HepG2 (cell line): ENCODE results near the gene KXD1. TPM values are rescaled to one million over a fixed set of nuclear protein-coding genes. Genes with fewer than 3 reads are reported as not detected.

Experiments
- CCAR2 ChIP-seq: fragments of 200-400 bp; formaldehyde crosslinking; optimal IDR thresholded peaks from 2 replicates; pipeline ENCODE3; 2018; ENCODE audit warnings: low read depth, mild to moderate bottlenecking, low read length, moderate library complexity
- GFI1 ChIP-seq: sonication (generic); formaldehyde crosslinking; IDR thresholded peaks from 2 replicates; pipeline ENCODE4 v1.5.0; 2020; ENCODE audit warnings: missing genetic modification reagents, mild to moderate bottlenecking, borderline replicate concordance
- KIAA2018 ChIP-seq: sonication (generic); formaldehyde crosslinking; IDR thresholded peaks from 2 replicates; pipeline ENCODE4 v1.5.0; 2020; ENCODE audit warnings: mild to moderate bottlenecking, missing genetic modification reagents, borderline replicate concordance
- KLF12 ChIP-seq: sonication (generic); formaldehyde crosslinking; IDR thresholded peaks from 2 replicates; pipeline ENCODE4 v1.4.0; 2020; ENCODE audit warnings: missing genetic modification reagents, borderline replicate concordance
- KLF6 ChIP-seq: IDR thresholded peaks from 2 replicates; pipeline ENCODE4 v1.8.0; 2016; ENCODE audit warnings: missing biosample characterization, missing genetic modification reagents
- LBX2 ChIP-seq: sonication (generic); formaldehyde crosslinking; IDR thresholded peaks from 2 replicates; pipeline ENCODE4 v1.5.0; 2020; ENCODE audit warnings: missing genetic modification reagents, mild to moderate bottlenecking, borderline replicate concordance
- MEF2D ChIP-seq: sonication (generic); formaldehyde crosslinking; IDR thresholded peaks from 2 replicates; pipeline ENCODE4 v1.5.1; 2020; ENCODE audit warnings: mild to moderate bottlenecking, missing genetic modification reagents
- PLSCR1 ChIP-seq: sonication (generic); formaldehyde crosslinking; IDR thresholded peaks from 2 replicates; pipeline ENCODE4 v1.5.0; 2020; ENCODE audit warnings: missing genetic modification reagents, mild to moderate bottlenecking, borderline replicate concordance
- PRDM15 ChIP-seq: sonication (generic); formaldehyde crosslinking; IDR thresholded peaks from 2 replicates; pipeline ENCODE4 v1.4.0; 2020; ENCODE audit warnings: missing genetic modification reagents
- SSRP1 ChIP-seq: IDR thresholded peaks from 2 replicates; pipeline ENCODE4 v1.6.1; 2016; ENCODE audit warnings: control low read depth
- TARDBP ChIP-seq: sonication (generic); formaldehyde crosslinking; IDR thresholded peaks from 2 replicates; pipeline ENCODE4 v1.8.0; 2022; ENCODE audit warnings: mild to moderate bottlenecking, missing genetic modification reagents
- ZBTB26 ChIP-seq: IDR thresholded peaks from 2 replicates; pipeline ENCODE4 v1.6.1; 2016; ENCODE audit warnings: missing compliant biosample characterization, missing genetic modification reagents, borderline replicate concordance
- ZNF724P ChIP-seq: sonication (generic); formaldehyde crosslinking; IDR thresholded peaks from 2 replicates; pipeline ENCODE4 v1.8.0; 2022; ENCODE audit warnings: missing genetic modification reagents, borderline replicate concordance
- polyA plus RNA-seq, 8 experiments: library from polyadenylated mRNA; depleted of rRNA in 3 of 8; stranded (reverse) in 7 of 8; unstranded in 1 of 8; fragments of >200 nt; fragmentation: Illumina TruSeq in 4 of 8; extraction: Trizol in 4 of 8; gene quantifications; 2 replicates each; pipeline versions ENCODE4 v1.2.1 to v1.2.3, GENCODE V29; 2011 to 2016; ENCODE audit warnings: low read depth in 4 of 8, missing spikeins in 1 of 8, mixed read lengths in 1 of 8; ENCODE audit not compliant: insufficient read depth in 1 of 8
- total RNA-seq, 5 experiments: library from RNA; depleted of rRNA; stranded (reverse); fragments of >200 nt; fragmentation: Illumina TruSeq; extraction: Trizol; gene quantifications; 2 replicates each; pipeline ENCODE4 v1.2.3, GENCODE V29; 2016; ENCODE audit warnings: low read depth in 1 of 5

KXD1 gene
- total and polyA plus RNA-seq, 2 of the 13 experiments (the other 11 are each of a cell fraction or from before 2014, with no cell fraction given): 44.6 to 143 TPM

- TF ChIP-seq ZBTB26 (CRISPR knock-in tag): no peak
- TF ChIP-seq CCAR2: no peak
- TF ChIP-seq ZNF724P (CRISPR knock-in tag): no peak
- TF ChIP-seq PLSCR1 (CRISPR knock-in tag): no peak
- 0 out of 2 replicates have a peak, but pooled peaks have one; percentile 51 for TF ChIP-seq MEF2D (CRISPR knock-in tag)
- no peak for TF ChIP-seq KLF6 (CRISPR knock-in tag)
- TF ChIP-seq GFI1 (CRISPR knock-in tag): no peak
- TF ChIP-seq LBX2: no peak
- peak; percentile 59; the same call in 1 of the 2 replicates for TF ChIP-seq TARDBP (CRISPR knock-in tag)
- TF ChIP-seq SSRP1 (CRISPR knock-in tag): no peak
- TF ChIP-seq KIAA2018: no peak
- 0 out of 2 replicates have a peak, but pooled peaks have one; percentile 28 for TF ChIP-seq KLF12
- TF ChIP-seq PRDM15: no peak
Observed at GRCh38 chr19:18557411-18558201, at the start of gene KXD1 (continued).
